Activated CD4-positive, alpha-beta T cell treated with anti-CD3 and anti-CD28 coated beads, Interleukin-2, amount 50 U/mL, for 48 hours (primary cell): ENCODE data around the gene OS9.
A peak's percentile ranks its signal among the peaks of the same experiment; 100 is the strongest.

Experiments used
- DNase-seq, 2 experiments: peaks; one replicate each; pipeline ENCODE4 v3.0.0-alpha.2; 2020

OS9 gene

DNA sequence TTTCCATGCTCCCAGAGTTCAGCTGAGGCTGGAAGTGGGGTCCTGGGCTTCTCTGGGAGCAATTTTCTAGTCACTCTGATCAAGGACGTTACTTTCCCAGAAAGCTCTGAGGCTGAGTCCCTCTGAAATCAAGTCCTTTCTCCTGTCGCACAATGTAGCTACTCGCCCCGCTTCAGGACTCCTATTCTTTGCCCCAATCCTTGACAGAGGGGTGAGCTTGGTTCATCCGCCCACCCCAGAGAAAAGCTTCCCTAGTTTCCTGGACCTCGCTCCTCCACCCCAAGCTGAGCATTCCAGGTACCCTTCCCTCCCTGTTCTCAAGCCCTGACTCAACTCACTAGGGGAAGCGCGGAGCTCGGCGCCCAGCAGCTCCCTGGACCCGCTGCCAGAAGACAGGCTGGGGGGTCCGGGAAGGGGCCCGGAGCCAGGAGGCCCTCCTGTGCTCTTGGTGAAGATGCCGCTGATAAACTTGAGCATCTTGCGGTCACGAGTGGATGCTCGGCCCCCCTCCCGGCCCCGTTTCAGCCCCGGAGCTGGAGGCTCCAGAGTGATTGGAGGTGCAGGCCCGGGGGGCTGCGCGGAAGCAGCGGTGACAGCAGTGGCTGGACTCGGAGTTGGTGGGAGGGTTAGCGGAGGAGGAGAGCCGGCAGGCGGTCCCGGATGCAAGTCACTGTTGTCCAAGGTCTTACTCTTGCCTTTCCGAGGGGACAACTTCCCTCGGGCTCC, 43.0 kb downstream of the OS9 start:
- DNase-seq, result no peak

DNA sequence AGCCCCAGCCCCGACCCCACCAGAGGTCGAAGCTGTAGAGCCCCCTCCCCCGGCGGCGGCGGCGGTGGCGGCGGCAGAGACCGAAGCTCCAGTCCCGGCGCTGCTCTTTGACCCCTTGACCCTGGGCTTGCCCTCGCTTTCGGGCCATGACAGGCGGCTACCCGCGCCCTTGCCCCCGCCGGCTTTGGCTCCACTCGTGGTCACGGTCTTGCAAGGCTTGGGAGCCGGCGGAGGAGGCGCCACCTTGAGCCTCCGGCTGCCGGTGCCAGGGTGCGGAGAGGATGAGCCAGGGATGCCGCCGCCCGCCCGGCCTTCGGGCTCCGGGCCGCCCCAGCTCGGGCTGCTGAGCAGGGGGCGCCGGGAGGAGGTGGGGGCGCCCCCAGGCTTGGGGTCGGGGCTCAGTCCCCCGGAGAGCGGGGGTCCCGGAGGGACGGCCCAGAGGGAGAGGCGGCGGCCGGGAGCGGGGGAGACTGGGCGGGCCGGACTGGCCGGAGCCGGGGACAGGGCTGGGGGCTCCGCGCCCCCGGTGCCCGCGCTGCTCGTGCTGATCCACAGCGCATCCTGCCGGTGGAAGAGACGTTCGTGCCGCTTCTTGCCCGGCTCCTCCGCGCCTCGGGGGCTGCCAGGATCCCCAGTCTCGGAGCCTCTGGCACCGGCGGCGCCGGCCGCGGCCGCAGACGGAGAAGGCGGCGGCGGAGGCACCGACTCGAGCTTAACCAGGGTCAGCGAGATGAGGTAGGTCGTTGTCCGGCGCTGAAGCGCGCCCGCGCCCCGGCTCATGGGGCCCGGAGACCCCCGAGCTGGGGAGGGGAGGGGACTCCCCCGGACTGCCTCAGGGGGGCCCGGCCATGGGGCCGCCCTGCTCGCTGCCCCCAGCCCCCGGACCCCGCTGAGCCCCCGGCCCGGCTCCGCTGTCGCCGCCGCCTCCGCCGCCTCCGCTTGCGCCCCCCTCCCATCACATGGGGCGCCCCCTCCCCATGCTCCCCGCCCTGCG, 43.8 kb downstream of the OS9 start:
- DNase-seq, result no peak

DNA sequence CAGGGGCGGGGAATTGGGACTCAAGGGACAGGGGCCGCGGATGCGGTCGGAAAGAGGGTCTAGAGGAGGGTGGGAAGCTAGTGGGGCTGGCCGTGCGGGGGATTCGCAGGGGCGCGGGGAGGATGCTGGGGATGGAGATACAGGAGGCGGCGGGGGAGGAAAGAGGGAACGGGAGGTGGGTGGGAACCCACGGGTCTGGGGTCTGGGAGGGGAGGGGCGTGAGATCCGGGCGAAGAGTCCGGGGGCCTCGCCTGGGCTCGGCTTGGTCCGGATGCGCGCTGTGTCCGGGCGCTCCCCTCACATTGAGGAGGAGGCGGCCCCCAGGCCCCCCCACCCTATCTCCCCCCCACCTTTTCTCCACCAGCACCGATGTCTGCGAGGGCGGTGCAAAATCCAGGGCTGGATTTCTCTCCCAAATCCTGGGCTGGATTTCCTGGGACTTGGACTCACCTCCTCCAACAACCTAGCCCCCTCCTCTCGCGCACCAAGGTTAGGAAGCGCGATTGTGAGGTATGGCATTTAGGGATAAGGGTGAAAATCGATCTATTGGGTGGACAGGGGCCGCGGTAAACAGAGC, 44.8 kb downstream of the OS9 start, which contains the start of gene AGAP2:
AGAP2 (minus strand) TSS at position 82 of the 577 bp plus-strand sequence. CDS start 496 bp downstream, outside the sequence.
- no peak for DNase-seq

DNA sequence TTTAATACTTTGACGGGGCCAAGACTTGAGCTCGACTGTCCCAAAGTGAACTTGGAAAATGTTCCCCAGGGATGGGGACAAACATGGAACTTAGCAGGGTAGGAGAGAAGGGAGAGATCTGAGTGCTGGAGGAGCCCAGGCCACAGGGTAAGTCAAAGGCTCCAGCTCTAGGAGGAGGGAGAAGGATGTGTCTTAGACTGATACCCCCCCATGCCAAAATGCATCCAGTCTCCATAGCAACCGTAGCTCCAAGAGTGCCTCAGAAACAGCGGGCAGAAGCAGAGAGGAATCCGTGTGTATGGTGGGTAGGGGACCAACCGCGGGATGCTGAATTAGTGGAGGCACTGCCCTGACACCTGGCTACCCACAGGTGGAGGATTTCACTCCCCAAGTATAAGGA, 45.5 kb downstream of the OS9 start:
- no peak for DNase-seq

DNA sequence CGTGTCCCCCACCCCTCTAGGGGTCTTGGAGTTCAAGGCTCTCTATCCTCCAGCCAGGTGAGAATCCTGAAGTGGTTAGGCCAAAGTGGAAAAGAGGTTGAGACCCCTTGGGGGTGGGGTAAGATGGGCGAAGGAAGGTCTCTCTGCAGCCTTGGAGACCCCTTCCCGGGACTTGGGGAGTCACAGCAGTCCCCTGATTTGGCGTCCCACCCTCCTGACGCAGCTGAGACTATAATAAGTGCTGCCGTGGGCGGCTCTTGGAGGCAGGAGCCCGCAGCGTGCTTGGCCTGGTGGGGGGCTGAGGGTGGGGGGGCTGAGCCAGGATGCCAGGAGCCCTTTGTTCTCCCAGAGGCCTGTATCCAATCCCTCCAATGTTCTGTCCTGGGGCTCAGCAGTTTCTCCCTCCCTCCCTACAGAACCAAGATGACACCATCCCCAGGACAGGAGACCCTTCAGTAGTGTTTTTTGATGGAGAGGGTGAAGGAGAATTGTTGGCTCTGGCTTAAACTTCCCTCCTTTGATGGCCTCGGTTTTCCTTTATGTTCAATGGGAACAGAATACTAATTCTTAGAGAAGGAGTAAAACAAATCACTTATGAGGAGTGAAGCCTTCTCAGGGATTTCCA, 46.1 kb downstream of the OS9 start:
- DNase-seq, result no peak

DNA sequence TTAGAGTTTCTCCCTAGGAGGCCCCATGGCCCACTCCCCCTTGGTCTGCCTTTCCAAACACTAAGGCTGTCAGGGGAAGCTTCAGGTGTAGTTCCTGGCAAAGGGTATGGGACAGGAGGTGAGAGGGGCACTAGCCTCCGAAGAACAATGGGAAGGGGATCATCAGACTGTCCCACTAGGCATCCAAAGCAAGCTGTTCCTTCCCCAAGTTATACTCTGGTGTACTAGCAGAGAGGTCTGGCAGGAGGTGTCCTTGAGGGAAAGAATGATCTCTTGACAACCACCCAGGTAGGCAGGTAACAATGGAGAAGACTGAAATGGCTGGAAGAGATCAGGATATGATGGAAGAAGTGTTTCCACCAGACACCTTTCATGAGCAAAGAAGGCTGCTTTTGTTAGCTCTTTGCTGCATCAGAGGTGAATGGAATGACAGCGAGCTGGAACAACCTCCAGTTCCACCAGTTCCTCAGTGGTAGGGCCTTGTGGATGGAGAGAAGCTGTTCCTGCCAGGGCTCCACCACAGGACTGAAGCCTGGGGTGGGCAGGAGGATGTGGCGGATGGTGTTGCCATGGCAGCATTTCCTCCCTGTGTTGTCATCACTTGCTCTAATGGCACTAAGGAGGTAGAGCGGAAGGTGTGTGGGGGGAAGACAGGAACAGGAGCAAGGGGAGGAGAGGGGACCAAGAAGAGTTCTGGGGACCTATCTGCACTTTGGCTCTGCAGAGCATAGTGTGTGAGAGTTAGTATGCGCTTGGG, 46.9 kb downstream of the OS9 start:
- peak; percentile 71 to 80 for DNase-seq

DNA sequence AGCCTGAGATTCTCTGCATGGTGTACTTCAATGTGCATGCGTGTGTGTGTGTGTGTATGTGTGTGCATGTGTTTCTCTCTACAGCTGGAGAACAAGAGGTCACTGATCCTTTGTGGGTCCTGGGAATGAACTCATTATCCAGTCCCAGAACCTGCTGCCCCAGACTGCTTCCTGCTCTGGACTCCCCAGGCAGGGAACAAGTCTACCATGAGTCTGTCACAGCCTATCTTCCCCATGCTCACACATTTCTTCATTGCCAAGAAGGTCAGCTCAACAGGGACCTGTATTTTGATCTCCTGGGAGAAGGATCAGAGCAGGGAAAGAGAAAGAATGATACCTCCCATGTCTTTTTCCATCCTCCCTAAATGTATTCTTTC, 47.5 kb downstream of the OS9 start:
- no peak for DNase-seq

DNA sequence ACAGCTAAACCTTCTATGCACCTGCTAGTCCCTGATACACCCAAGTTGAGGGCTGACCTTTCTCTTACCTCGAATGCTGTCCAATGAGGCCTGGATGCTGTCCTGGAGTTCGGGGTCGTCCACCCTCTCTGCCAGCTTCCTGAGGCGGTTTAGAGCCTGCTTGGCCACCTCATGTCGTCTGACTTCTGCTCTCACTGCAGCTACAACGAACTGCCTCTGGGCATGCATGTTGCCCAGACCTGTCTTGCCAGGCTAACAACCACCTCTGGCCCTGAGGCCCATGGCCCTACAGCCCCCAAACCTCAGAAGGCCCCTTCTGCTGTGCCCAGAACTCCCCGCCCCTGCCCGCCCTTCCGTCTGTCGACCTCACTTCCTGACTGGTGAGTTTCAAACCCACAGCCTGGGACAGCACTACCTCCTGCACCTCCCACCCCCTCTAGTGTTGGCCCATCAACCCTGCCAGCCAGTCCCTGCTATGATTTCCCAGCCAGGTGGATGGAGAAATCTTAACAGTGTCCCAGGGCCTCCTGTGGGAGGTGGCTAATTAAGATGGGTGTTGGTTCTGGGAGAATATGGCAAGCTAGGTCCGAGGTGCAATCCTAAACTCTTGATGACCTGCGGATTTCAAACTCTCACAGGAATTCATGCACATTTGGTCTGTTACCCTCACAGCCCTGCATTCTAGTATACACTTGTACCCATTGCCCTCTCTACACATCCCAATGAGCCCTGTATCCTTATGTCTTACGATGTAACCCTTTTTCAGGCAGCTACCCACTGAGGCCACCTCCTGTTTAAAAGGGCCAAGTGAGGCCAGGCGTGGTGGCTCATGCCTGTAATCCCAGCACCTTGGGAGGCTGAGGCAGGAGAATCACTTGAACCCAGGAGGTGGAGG, 48.2 kb downstream of the OS9 start:
- peak; percentile 81 to 83 for DNase-seq

DNA sequence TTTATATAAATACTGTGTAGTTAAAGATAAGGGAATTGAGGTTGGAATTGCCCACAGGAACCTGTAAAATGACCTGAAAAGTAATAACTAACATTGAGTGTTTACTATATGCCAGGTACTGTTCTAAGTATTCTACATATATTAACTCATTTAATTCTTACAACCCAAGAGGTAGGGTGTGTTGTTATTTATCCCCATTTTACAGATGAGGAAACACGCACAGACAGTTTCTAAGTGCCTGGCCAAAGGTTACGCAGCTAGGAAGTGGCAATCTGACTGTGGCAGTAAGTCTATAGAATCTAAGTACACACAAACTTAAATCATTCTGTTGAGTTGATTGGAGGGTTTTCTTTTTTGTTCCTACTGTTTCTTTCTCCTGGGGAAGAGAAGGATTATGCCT, 49.8 kb downstream of the OS9 start:
- no peak for DNase-seq

DNA sequence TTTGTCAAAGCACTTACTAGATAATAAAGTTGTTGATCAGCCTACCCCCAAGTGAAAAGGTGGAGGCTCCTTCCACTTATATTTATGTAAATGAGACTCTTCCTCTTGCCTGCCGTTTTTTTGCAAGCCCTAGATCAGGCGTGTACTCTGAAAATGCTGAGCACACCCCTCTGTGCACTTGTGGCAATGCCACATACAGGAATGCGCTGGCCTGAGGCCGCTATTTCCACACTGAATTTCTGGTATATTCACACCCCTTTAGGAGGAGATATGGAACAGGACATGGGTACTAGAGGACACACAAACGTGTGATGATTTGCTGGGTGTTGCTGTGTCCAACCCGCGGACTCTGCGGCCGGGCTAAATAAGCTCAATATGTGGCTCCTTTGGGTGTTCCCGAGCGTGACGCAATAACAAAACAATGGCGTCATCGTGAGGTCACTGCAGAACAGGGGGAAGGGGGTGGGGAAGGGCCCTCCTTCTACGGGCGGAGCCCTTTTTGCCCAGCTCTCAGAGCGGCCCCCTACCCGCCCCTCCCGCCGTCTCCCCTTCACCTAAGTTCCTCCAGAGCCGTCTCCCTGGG, 50.4 kb downstream of the OS9 start:
- DNase-seq, result peak; percentile 80 to 82

DNA sequence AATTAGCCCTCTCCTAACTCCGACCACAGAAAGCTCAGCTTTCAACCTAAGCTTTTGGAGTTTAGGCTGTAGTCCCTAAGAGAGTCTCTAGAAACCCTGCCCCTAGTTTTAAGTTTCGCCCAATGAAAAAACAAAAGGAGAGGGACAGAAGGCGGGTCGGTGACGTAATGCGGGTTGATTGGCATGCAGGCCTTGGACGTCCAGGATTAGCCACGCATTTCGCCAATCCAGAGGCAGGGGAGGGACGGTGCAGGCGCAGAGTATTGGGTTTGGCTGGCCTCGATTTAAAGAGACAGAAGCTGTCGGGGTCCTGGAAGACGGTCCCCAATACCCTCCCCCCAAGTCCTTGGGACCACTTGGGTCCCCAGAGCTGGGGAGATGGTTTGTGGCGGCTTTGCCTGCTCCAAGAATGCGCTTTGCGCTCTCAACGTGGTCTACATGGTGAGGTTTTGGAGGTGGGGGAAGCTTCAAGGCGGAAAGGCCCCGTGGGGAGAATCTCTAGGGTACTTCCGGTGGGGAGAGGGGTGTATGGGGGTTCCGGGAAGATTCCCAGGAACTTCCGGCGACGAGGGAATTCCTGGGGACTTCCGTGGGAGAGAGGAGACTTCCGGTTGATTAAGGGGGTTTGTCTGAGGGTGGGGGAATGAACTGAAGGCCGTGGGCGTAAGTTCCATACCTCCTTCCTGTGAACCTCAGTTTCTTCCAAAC, 51.0 kb downstream of the OS9 start, which contains the start of gene TSPAN31:
TSPAN31 (plus strand) TSS at position 263 of the 708 bp plus-strand sequence; CDS start at position 379, 116 bp downstream.
- peak; percentile 95 to 96 for DNase-seq

DNA sequence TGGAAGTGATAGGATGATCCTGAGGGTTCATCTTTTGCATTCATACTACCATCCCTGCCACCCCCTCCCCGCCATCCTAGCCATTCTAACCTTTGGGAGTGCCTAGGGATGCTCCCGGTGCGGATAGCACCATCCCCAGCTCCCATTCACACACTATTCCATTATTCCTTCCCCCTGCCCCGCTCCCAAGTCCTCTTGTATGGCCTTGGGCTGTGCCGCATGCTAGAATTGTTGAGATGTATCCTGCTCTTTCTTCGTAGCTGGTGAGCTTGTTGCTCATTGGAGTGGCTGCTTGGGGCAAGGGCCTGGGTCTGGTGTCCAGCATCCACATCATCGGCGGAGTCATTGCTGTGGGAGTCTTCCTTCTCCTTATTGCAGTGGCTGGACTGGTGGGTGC, 51.6 kb downstream of the OS9 start:
- peak in 1 of 2 experiments; percentile 25 for DNase-seq

DNA sequence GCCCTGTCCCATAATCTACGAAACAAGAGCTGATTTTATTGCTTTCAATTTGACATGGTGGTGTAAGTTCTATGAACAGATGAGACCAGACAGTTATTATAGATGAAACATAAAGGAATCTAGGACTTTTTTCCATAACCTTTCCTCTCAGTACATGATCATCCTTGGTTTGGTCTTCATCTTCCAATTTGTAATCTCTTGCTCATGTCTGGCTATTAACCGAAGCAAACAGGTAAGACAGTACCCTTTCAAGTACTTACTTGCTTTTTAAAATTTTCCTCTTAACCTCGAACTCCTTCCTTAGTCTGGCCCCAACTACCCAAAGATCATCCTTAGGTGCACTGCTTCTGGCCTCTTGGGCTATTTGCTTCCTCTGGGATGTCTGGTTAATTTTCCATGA, 52.1 kb downstream of the OS9 start:
- no peak for DNase-seq

DNA sequence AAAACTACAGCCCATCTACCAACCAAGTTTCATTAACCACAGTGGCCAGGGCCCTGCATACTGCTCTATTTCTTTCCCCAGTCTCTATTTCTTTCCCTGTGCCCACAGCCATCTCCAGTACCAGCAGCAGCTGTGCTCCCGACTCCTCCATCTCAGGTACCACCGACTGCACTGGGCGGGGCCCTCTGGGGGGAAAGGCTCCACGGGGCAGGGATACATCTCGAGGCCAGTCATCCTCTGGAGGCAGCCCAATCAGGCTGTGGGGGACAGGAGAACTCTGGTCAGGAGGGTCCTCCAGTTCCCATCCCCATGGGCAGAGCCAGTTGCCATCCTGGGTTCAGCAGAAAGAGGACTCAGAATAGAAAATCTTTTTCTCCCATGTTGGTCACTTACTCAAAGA, 55.1 kb downstream of the OS9 start:
- no peak for DNase-seq

DNA sequence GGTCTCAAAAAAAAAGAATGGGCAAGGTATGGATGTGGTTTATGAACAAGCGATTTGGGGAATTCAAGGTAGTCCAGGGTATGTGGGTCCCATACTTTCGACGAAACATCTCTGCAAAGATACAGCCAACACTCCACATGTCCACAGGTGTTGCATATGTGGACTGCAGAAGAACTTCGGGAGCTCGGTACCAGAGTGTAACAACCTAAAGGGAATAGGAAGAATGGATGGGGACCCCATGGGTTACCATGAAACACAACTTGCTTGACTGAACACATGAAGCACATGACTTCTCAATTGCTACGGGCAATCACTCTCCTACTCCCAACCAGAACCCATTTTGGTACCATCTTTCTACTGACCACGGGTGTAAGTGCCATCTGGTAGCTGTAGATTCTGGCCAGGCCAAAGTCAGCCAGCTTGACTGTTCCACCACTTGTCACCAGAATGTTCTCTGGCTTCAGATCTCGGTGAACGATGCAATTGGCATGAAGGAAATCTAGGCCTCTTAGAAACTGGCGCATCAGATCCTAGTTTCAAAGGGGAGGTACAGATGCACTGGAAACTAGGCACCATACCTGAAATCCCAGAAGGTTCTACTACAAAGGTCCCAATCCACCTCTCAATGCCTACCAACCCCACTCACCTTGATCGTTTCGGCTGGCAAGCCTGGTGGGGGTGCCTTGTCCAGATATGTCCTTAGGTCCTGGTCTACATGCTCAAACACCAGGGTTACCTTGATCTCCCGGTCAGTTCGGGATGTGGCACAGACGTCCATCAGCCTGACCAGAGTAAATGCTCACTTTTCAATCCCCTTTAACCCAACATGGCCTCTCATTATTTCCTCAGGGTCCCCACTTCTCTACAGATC, 56.9 kb downstream of the OS9 start:
- DNase-seq, result no peak

DNA sequence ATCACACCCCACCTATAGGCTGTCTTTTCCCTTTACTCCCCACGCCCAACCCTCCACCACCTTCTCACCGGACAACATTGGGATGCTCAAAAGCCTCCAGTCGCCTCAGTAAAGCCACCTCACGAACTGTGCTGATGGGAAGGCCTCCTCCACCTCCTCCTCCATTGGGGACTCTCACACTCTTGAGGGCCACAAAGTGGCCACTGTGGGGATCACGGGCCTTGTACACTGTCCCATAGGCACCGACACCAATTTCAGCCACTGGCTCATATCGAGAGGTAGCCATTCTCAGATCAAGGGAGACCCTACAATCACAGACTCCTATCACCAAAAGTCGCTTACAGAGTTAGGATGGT, 57.5 kb downstream of the OS9 start:
- DNase-seq, result no peak

DNA sequence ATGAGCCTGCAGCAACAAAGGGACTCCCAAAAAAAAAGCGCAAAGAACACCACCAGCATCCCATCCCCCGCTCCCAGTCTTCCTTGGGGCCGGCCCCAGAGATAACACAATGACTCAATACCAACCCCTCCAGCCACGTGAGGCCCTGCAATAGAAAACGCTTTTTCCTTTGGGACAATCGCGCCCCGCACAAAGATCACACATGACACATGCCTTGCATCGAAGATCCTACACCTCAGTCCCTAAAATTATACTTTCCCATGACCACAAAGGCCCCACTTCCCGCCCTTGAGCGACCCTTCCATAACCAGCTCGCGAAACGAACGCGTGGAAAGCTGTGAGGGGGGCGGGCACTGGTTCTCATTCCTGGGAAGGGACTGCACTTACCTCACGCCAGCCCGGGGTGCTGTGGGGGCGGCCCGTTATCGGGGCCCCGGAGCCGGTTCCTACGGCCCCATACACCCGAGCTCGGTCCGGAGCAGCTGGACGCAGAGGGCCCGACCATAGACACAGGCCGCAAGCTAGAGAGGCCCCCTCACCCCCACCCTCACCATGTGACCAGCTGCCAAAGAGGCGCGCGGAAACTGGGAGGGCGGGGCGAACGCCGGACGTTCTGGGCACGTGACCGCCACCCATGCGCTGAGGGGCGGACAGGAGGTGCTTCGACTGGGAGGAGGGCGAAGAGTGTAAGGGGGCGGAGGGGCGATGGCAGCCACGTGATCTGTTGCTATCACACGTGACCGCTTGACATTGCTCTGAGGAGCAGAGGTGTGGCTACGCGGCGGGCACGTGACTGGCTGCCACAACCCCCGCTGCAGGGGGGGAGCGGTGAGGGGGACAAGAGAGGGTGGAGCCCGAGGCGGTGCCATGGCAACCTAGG, 58.1 kb downstream of the OS9 start, which contains the start of gene CDK4:
CDK4 (minus strand) TSS at position 523 of the 880 bp plus-strand sequence. CDS start 593 bp downstream, outside the sequence.
- peak; percentile 98 to 99 for DNase-seq

DNA sequence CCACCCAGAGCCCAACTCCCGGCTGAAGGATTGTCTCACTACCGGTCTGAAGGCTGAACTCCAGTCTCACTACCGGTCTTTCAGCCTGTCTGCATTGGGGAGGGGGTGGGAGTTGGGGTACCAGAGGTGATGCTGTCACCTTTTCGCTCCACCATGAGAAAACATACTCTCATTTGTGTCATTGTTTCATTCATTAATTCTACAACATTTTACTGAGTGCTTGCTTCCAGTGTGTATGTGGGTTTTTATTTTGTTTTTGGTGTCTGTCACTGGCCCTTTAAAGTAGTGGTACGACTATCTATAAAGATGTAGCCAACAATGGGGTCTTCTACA, 58.7 kb downstream of the OS9 start:
- no peak for DNase-seq
